Esophagus muscularis mucosa (tissue), 4 donors: ENCODE results near the gene TMCC2.

ENCODE experiments used
- EP300 ChIP-seq: sonication (generic); formaldehyde crosslinking; IDR thresholded peaks from one replicate; pipeline ENCODE4 v1.6.1; 2017; ENCODE audit warnings: antibody characterized with exemption
- POLR2A ChIP-seq: fragments of 450-650 bp; IDR thresholded peaks from one replicate; pipeline ENCODE4 v1.6.1; 2017; ENCODE audit warnings: antibody characterized with exemption, moderate library complexity, mild to moderate bottlenecking, low read depth
- POLR2AphosphoS5 ChIP-seq, 2 donors: sonication (generic); formaldehyde crosslinking; IDR thresholded peaks; one replicate each; pipeline ENCODE4 v1.6.1; 2017; ENCODE audit warnings: antibody characterized with exemption in 2 of 2
- TF ChIP-seq, protein P1 (sequence below), 3 experiments: fragments of 200-600 bp in 2 of 3; fragments of 450-650 bp in 1 of 3; sonication (generic) in 2 of 3; IDR thresholded peaks; one replicate each; pipeline ENCODE4 v1.5.1; 2017 to 2019; ENCODE audit warnings: antibody characterized with exemption in 3 of 3, mild to moderate bottlenecking in 2 of 3, moderate library complexity in 1 of 3

DNA sequence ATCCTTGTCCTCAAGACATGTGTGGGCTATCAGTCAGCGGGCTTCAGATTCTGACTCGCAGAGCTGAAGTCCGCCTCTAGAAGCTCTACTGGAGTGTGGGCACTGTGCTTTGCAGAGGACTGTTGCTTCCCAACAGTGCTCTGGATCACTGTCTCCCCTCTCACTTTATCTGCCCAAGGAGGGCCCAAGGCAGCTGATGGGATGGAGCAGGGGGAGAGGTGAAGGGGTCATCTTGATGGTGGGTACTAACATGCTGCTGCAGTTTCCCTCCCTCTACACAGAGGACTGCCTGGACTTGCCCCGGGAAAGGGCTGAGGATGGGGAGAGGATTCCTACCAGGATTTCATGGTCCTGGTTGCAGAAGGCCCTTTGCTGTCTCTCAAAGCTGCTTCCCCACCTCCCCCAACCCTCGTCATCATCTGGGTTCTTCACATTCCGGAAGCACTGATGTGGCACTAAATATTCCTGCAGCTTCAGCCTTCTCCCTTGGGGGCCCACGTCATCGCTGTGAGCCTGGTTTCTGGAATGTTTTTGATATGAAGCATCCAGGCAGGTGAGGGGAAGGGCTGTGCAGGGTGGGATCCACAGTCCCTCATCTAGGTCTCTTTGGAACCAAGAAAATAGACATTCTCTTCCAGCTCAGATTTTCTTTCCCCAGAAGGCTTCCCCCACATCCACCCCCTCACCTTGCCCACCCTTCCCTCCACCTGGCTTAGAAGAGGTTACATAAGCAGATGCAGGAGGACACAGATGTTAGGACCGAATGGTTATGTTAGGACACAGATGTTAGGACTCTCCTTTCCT is 70.6 kb downstream of the TMCC2 start:
- no peak for TF ChIP-seq POLR2A
- TF ChIP-seq, protein P1, sequence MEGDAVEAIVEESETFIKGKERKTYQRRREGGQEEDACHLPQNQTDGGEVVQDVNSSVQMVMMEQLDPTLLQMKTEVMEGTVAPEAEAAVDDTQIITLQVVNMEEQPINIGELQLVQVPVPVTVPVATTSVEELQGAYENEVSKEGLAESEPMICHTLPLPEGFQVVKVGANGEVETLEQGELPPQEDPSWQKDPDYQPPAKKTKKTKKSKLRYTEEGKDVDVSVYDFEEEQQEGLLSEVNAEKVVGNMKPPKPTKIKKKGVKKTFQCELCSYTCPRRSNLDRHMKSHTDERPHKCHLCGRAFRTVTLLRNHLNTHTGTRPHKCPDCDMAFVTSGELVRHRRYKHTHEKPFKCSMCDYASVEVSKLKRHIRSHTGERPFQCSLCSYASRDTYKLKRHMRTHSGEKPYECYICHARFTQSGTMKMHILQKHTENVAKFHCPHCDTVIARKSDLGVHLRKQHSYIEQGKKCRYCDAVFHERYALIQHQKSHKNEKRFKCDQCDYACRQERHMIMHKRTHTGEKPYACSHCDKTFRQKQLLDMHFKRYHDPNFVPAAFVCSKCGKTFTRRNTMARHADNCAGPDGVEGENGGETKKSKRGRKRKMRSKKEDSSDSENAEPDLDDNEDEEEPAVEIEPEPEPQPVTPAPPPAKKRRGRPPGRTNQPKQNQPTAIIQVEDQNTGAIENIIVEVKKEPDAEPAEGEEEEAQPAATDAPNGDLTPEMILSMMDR (IDR thresholded peaks at IDR 0.05), result no peak
- TF ChIP-seq POLR2AphosphoS5 (IDR thresholded peaks at IDR 0.05), result no peak
- no peak for TF ChIP-seq EP300
